Stimulated activated CD4-positive, alpha-beta T cell treated with anti-CD3 and anti-CD28 coated beads, Interleukin-1b, Interleukin-23, amount 100 ng/mL, for 1 hour (primary cell): ENCODE results near the gene PXDC1.
"Not testable (repeated sequence)": the region's sequence is repeated elsewhere in the genome, so short reads cannot be mapped to it uniquely, and the experiment has no call there.

Experiments
- DNase-seq, 2 donors: peaks; one replicate each; pipeline ENCODE4 v3.0.0-alpha.2; 2020; ENCODE audit warnings: low read depth in 2 of 2

Gene PXDC1

DNA sequence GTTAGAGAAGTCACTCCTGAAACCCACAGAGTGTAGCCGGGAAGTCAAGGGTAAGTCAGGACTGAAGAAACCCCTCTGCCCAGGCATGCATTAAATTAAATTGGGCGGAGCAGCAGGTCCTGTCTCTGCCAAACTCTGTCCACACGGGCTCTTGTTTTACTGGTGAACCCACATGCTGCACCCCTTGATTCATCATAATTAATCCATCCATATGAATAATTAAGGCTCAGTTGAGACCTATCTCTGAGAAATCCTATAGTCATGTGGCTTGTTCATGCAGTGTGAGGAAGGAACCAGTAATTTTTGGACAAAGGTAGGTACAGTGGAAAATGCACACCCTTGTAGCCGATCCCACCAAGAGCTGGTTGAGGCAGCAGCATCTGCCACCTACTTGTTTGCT, 43.0 kb downstream of the PXDC1 start:
- no peak for DNase-seq

DNA sequence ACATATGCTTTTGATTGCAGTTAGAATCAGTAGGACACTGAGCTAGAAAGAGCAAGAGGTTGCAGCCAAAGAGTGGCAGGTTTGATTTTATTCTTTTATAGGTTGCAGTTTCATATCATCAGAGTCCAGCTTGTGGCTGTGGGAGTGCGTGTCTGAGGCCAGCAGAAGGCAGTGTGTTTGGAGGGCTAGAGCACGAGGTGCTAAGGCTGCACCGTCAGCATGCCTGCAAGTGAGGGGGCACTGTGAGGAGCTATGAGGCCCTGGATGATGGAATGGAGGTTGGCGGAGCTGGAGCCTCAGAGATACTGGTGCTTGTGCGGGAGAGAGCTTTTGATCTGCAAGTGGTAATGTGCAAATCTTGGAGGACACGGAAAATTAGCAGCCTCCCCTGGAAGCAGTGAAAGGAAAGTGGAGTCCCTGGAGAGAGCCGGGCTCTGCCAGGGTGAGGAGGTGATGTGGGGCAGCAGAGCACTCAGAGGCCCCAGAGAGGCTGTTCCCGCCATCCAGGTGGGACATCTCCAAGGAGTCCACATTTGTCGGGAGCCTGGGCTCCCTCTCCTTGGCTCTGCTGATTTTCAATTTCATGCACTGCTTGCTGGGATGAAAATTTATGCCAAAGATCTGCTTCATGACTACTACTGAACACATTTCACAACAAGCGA, 43.6 kb downstream of the PXDC1 start:
- no peak for DNase-seq

- DNase-seq, result no peak
Measured at GRCh38 chr6:3707024-3707423, 44.5 kb downstream of the PXDC1 start.

DNA sequence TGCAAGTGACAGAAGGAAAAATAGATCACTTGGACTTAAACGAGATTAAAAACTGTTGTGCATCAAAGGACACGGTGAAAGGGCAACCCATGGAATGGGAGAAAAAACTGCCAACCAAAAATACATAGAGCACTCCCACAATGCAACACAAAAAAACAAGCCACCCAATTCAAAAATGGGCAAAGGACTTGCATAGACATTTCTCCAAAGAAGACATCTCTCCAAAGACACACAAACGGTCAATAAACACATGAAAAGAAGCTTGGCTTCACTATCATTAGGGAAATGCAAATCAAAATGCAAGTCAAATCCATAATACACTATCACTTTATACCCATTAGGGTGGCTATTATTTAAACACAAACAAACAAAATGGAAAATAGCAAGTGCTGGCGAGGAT, 45.0 kb downstream of the PXDC1 start:
- no peak for DNase-seq

DNA sequence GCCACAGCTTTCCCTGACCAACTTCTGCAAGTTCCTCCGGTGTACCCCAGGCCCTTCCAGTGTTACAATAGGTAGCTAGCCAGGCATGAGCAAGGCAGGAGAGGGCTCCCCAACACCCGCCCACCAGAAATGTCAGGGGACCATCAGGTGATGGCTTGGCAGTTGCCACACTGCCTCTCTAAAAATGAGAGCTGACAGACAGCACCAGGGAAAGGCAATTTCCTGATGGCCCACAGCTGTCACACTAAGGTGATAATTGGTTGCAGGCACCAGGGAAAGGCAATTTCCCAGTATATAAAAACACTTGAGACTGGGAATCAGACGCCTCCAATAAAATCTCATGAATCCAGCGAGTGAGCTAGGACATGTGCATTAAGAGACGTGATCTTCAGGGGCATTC, 49.9 kb downstream of the PXDC1 start:
- DNase-seq, result no peak

GRCh38 chr6:3699231-3699630, 52.3 kb downstream of the PXDC1 start:
- DNase-seq, result no peak

DNA sequence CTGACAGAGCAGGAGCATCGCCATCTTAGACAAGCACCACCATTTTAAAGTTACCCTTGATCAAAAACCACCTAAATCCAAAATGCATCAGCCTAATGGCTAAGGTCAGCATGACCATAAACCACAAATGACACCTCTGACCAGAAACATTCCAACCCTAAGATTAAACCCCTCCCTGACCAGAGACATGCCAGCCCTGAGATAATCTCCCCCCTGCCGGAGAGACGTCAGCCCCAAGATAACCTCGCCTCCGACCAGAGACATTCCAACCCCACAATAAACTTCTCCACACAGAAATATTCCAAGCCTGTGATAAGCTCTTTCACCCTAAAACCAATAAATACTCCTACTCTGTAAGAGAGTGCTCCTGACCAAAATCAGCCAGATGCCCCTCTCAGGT, 53.5 kb downstream of the PXDC1 start:
- no peak for DNase-seq

DNA sequence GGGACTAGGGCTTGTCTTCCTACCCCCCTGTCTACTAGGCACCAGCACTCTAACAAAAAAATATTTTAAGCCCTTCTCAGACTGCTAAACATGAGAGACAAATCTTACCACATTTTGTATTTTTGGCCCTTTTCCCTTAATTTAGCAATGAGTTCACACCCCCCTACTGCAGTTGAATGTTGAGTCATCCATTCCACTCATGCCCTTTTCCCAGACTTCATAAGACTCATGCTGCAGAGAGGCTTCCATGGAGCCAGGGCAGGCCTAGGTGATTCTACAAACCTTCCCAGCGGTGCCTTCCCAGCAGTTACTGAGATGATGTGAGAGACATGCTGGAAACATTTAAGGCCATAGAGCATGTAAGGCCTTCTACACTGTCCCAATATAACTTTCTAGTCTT, 53.9 kb downstream of the PXDC1 start:
- no peak for DNase-seq

DNA sequence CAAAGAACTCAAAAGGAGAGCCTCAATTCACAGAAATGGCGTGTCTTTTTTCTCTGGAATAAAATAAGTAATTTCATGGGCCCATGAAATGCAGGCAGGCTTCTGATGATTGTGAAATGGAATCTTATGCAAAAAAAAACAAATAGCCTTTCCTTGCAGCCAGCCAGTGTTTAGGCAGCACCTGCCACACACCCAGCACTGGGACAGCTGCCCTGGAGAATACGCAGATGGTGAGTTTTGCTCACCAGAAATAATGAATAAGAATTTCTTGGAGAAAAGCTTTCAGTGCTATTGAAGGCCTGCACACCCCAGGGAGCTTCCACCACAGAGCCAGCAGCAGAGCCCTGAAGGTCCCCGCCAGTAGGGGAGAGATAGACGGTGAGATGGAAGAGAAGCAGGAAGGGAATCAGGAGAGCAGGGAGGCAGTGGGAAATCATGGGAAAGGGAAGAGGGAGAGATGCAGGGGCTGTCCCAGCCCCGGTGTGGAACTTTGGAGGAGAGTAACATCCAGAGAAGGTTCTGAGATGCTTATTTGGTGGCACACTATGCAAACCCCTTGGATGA, 54.9 kb downstream of the PXDC1 start:
- no peak for DNase-seq

DNA sequence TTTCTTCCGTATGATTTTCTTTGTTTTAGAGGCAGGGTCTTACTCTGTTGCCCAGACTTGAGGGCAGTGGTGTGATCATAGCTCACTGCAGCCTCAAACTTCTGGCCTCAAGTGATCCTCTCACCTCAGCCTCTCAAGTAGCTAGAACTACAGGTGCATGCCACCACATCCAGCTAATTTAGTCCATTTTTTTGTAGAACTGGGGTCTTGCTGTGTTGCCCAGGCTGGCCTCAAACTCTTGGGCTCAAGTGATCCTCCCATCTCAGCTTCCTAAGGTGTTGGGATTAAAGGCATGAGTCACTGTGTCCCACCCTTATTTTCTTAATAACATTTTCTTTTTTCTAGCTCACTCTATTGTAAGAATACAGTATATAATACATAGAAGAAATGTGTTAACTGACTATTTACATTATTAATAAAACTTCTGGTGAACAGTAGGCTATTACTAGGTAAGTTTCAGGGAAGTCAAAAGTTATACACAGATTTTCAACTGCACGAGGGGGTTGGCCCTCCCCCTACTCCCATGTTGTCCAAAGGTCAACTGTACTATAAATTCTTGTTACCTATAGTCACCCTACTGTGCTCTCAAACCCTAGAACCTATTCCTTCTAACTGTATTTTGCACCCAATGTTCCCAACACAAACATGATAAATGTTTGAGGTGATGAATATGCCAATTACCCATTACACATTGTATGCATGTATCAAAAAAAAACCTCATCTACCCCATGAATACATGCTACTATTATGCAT, 56.3 kb downstream of the PXDC1 start:
- no peak for DNase-seq

GRCh38 chr6:3693831-3694230, 57.7 kb downstream of the PXDC1 start:
- no peak for DNase-seq

- no peak for DNase-seq
Measured at GRCh38 chr6:3690506-3690905, 61.0 kb downstream of the PXDC1 start.

GRCh38 chr6:3687847-3688246, 63.7 kb downstream of the PXDC1 start:
- DNase-seq, result no peak

DNA sequence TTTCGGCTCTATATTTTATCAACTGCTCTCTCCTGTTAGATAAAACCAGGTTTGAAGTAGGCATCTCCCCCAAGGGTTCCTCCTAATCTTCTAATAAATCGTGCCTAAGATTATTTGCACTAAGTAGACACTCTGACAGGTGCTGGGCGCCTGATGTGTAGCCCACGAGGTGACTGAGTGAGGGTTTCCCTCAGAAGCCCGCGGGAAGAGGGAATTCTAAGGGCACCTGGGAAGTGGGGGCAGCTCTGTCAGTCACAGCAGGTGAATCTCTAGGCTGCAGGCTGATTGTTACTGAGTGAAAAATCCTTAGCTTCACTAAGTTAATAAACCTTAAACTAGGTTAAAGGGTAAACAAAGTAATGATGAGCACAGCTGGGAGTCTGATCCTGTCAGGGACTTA, 68.2 kb downstream of the PXDC1 start:
- no peak for DNase-seq

GRCh38 chr6:3678946-3679345, 72.6 kb downstream of the PXDC1 start:
- no peak for DNase-seq

DNA sequence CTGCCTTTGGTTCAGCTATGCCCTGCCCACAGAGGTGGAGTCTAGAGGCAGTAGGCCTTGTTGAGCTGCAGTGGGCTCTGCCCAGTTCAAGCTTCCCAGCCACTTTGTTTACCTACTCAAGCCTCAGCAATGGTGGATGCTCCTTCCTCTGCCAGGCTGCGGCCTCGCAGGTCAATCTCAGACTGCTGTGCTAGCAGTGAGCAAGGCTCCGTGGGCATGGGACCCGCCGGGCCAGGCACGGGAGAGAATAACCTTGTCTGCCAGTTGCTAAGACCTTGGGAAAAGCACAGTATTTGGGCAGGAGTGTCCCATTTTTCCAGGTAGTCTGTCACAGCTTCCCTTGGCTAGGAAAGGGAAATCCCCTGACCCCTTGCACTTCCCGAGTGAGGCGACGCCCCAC, 73.8 kb downstream of the PXDC1 start:
- DNase-seq, result not testable (repeated sequence)

- not testable (repeated sequence) for DNase-seq
Measured at GRCh38 chr6:3677351-3677750, 74.2 kb downstream of the PXDC1 start.
